H1 (cell line): ENCODE measurements around the gene STIM1. TPM values are rescaled to one million over a fixed set of nuclear protein-coding genes. Genes with fewer than 3 reads are reported as not detected.

Experiments used
- CBX5 ChIP-seq: fragments of 300-800, 300-1000 bp; sonication (generic); IDR thresholded peaks from 2 replicates; pipeline ENCODE4 v1.7.1; 2016; ENCODE audit warnings: antibody characterized with exemption, low read length, low read depth
- CHD1 ChIP-seq: IDR thresholded peaks from 2 replicates; pipeline ENCODE4 v1.6.1; 2012; ENCODE audit warnings: low read depth, low read length, improper control_type of control experiment
- FOSL1 ChIP-seq: IDR thresholded peaks from 2 replicates; pipeline ENCODE4 v1.6.1; 2011; ENCODE audit warnings: mild to moderate bottlenecking, low read depth, low read length, moderate library complexity; ENCODE audit not compliant: insufficient read depth
- RXRA ChIP-seq: IDR thresholded peaks from 2 replicates; pipeline ENCODE4 v1.6.1; 2011; ENCODE audit warnings: low read depth, mild to moderate bottlenecking, low read length, moderate library complexity; ENCODE audit not compliant: insufficient read depth
- TAF1 ChIP-seq: IDR thresholded peaks from 2 replicates; pipeline ENCODE4 v1.6.1; 2011; ENCODE audit warnings: mild to moderate bottlenecking, low read depth, low read length
- polyA plus RNA-seq, 7 experiments: library from polyadenylated mRNA; depleted of rRNA in 3 of 7; stranded (reverse) in 5 of 7; unstranded in 2 of 7; fragments of >200 nt in 5 of 7; fragments of 200-250 nt in 2 of 7; gene quantifications; 1 replicate in 5 of 7; 2 replicates in 1 of 7; 4 replicates in 1 of 7; pipeline versions ENCODE4 v1.2.1 to v1.2.3, GENCODE V29; 2011 to 2013; ENCODE audit warnings: missing spikeins in 2 of 7, mixed read lengths in 2 of 7
- total RNA-seq: library from RNA; stranded (reverse); fragmentation: NEBNext Ultra II Directional; extraction: Animal tissue kit (Norgen Biotek cat#: 25700); gene quantifications from 2 replicates; pipeline ENCODE4 v1.2.1, GENCODE V29; 2021

Gene STIM1
- total and polyA plus RNA-seq, 2 of the 8 experiments (the other 6 are each of a cell fraction or from before 2014, with no cell fraction given), result 11.1 to 12.2 TPM

GRCh38 chr11:4071914-4072313 is 216.4 kb downstream of the STIM1 start (continued):
- TF ChIP-seq CHD1 (no peak), CBX5 (no peak), TAF1 (no peak), FOSL1 (no peak), RXRA (no peak)
- TF ChIP-seq, all 59 proteins: peak for 0
